ENCODE results near the gene PRKN.

PRKN gene

DNA sequence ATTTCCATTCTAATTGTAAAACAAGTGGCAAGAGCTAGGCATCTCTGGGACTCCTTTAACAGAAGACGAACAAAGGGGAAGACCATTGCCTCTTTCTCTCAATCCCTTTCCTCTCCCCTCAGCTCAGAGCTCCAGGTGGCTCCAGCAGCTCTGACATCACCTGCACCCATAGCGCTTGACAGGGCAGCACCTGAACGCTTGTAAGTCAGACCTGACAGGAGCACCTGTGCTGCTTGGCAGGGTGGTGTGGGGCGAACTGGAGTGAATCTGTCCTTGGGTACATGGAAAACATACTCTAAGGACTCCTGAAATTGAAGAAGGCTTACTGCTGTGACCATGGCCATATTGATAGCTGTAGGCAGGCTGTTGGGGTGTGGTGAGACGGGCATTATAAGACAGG, 1044.2 kb downstream of the PRKN start:
- no peak for TF ChIP-seq Cebpa-rat (IDR thresholded peaks at IDR 0.05)
- H3K4me3 ChIP-seq = no peak overlapping the region
- H3K9ac ChIP-seq = no peak overlapping the region
- H3K36me3 ChIP-seq = no peaks in the 10 kb centered on the region
- H3K27ac ChIP-seq = no peak overlapping the region
- no peaks in the 10 kb centered on the region for H3K9me3 ChIP-seq (replicated peaks in 1 of 11)
- H3K4me2 ChIP-seq = no peak overlapping the region
- H3K27me3 ChIP-seq = no peaks in the 10 kb centered on the region
- no peaks in the 10 kb centered on the region; a peak in 1 of 20 replicates for H3K4me1 ChIP-seq
- no peaks in the 10 kb centered on the region for H4K20me1 ChIP-seq

DNA sequence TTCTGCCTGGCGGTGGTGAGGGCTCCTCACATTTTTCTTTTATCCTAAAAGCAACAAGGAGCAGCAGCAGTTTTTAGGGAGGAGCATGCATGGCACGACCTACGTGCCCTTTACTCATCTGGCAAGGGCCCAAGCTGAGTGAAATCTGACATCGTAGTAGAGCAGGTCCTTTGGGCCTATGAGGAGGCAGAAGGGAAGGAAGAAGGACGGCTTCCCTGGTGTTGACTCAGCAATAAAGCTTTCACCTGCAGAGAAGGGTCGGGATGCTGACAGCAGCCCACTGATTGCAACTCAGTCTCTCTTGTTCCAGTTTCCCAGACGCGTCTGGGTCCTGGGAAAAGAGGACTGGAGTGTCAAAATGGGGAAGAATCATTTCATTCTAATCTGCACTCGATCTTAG, 1044.6 kb downstream of the PRKN start:
- H3K9ac ChIP-seq = no peak overlapping the region
- H3K4me1 ChIP-seq = no peaks in the 10 kb centered on the region; a peak in 1 of 20 replicates
- no peak for TF ChIP-seq Cebpa-rat (IDR thresholded peaks at IDR 0.05)
- no peaks in the 10 kb centered on the region for H3K36me3 ChIP-seq
- no peaks in the 10 kb centered on the region for H4K20me1 ChIP-seq
- H3K4me3 ChIP-seq = no peak overlapping the region
- H3K27ac ChIP-seq = no peak overlapping the region
- no peak overlapping the region for H3K4me2 ChIP-seq
- no peaks in the 10 kb centered on the region for H3K9me3 ChIP-seq (replicated peaks in 1 of 11)
- H3K27me3 ChIP-seq = no peaks in the 10 kb centered on the region

DNA sequence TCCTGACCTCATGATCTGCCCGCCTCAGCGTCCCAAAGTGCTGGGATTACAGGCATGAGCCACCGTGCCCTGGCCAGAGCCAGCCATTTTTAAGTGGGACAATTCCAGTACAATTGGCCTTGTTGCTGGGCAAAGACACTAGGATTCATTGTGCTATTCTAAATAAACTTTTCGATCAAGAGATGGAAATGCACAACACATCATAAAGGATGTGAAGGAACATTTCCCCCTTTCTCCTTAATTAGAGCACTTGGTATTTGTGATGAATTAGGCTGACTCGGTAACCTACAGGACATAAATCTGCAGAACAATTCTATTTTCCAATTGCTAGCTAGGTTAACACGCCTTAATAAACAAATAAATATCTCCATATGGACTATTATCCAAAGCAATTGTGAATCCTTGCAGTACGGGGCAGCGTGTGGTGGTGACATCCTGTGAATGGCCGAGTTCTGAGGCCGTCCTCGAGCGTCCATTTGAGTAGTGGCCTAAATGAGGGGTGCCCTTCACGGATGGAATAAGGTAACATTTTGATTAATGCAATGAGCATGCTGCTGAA, 1047.5 kb downstream of the PRKN start:
- H3K27me3 ChIP-seq = no peaks in the 10 kb centered on the region
- H4K20me1 ChIP-seq = no peaks in the 10 kb centered on the region
- H3K4me3 ChIP-seq = no peak overlapping the region
- H3K4me2 ChIP-seq = no peak overlapping the region
- no peak overlapping the region for H3K9ac ChIP-seq
- no peaks in the 10 kb centered on the region for H3K9me3 ChIP-seq (replicated peaks in 1 of 11)
- TF ChIP-seq Cebpa-rat (IDR thresholded peaks at IDR 0.05) = no peak
- H3K27ac ChIP-seq = no peak overlapping the region
- H3K4me1 ChIP-seq = no peaks in the 10 kb centered on the region; a peak in 1 of 20 replicates
- H3K36me3 ChIP-seq = no peaks in the 10 kb centered on the region

DNA sequence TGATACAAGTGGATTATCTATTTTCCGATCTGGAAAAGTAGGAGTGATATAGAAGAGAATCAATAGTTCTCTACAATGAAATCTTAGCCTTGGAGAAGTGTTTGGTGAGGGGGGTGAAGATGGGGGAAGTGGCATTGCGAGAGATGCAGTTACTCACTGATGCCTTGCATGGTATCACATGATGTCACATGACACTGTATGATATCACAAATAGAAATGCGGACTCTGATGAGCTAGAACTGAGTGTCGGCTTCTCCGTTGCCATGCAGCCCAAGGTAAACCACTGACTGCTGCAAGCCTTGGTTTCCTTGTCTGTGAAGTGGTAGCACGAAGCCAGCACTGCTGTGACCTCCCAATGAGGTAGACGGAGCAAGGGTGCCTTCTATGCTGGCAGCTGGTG, 1050.4 kb downstream of the PRKN start:
- Histone ChIP-seq H3K9ac (no peak overlapping the region), H3K4me1 (no peaks in the 10 kb centered on the region; a peak in 1 of 20 replicates), H3K4me3 (no peak overlapping the region), H3K9me3 (replicated peaks in 1 of 11) (no peaks in the 10 kb centered on the region), H4K20me1 (no peaks in the 10 kb centered on the region), H3K27ac (no peak overlapping the region), H3K27me3 (no peaks in the 10 kb centered on the region), H3K4me2 (no peak overlapping the region), H3K36me3 (no peaks in the 10 kb centered on the region)
- no peak for TF ChIP-seq Cebpa-rat (IDR thresholded peaks at IDR 0.05)

DNA sequence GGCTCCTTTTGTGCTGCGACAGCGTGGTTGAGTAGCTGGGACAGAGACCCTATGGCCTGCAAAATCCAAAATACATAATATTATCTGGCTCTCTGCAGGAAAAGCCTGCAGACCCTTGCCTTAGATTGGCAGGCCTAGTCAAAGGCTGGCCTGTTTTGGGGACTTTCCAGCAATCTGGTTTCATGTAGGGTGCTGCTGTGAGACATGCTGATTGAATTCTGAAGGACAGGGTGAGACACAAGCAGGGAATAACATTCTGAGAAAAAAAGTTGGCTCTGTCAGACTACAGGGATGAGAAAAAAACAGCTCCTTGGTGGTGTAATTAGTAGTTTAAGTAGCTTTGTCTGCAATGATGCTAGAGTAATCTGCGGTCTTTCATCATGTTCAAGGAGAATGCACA, 1051.0 kb downstream of the PRKN start:
- Histone ChIP-seq H4K20me1 (no peaks in the 10 kb centered on the region), H3K9me3 (replicated peaks in 1 of 11) (no peaks in the 10 kb centered on the region), H3K9ac (no peak overlapping the region), H3K27me3 (no peaks in the 10 kb centered on the region), H3K4me2 (no peak overlapping the region), H3K4me1 (no peaks in the 10 kb centered on the region), H3K36me3 (no peaks in the 10 kb centered on the region), H3K27ac (no peak overlapping the region), H3K4me3 (no peak overlapping the region)
- no peak for TF ChIP-seq Cebpa-rat (IDR thresholded peaks at IDR 0.05)

DNA sequence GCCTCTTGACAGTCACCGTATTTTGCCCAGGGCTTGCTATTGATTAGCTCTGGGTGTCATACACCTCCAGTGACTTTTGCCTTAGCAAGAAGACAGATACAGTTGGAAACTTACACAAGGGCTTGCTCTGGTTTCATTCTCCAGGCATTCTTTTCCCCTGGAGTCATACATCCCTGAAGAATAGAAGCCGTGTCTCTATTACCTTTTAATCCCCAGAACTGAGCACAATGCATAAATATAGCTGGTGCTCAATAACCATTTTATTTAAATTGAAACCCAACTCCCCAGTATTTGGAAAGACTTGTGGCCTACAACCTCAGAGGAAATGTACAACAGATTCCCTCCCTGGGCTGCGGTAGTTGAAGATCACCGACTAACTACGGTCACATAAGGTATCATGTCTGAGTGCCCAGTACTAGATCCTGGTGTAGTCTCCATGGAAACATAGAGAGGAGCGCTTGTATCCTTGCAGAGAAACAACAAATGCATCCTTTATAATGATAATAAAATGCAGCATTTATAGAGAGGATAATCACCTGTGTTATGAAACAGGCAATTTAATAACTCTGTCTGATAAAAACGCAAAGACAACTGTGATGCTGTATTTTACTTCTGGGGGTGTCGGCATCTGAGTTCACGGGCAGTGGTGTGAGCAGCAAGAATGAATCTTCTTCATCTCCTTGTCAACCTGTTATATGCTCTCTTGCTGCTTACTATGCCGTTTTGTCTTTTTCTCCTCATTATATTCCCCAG, 1052.5 kb downstream of the PRKN start:
- TF ChIP-seq Cebpa-rat (IDR thresholded peaks at IDR 0.05) = no peak
- no peaks in the 10 kb centered on the region for H3K27me3 ChIP-seq

DNA sequence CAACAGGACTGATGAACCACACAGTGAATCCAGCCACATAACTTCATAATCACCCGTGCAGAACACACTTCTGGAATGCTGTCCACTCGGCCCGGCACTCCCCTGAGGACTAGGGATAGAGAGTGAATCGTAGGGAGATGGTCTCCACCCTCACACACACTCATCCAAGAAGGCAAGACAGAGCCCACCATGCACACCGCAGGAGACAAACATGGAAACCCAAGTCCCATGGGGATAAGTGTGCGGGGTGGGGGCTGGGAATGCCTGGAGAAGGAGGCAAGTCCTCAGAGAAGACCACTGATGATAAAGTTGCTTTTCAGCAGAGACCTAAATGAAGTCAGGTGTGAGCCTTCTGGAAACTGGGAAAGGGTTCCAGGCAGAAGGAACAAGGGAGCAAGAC, 1054.5 kb downstream of the PRKN start:
- Histone ChIP-seq H3K27me3 (no peaks in the 10 kb centered on the region), H3K9ac (no peak overlapping the region), H3K9me3 (replicated peaks in 1 of 11) (no peaks in the 10 kb centered on the region), H3K4me1 (no peaks in the 10 kb centered on the region), H3K27ac (no peak overlapping the region), H3K4me2 (no peak overlapping the region), H3K4me3 (no peak overlapping the region), H3K36me3 (no peaks in the 10 kb centered on the region), H4K20me1 (no peaks in the 10 kb centered on the region)
- TF ChIP-seq Cebpa-rat (IDR thresholded peaks at IDR 0.05) = no peak

More for the DNA sequence above, 1052.5 kb downstream of the PRKN start:
- Histone ChIP-seq H3K9me3 (replicated peaks in 1 of 11) (no peaks in the 10 kb centered on the region), H3K4me1 (no peaks in the 10 kb centered on the region), H3K9ac (no peak overlapping the region), H3K36me3 (no peaks in the 10 kb centered on the region), H3K4me2 (no peak overlapping the region), H4K20me1 (no peaks in the 10 kb centered on the region), H3K27ac (no peak overlapping the region), H3K4me3 (no peak overlapping the region)

DNA sequence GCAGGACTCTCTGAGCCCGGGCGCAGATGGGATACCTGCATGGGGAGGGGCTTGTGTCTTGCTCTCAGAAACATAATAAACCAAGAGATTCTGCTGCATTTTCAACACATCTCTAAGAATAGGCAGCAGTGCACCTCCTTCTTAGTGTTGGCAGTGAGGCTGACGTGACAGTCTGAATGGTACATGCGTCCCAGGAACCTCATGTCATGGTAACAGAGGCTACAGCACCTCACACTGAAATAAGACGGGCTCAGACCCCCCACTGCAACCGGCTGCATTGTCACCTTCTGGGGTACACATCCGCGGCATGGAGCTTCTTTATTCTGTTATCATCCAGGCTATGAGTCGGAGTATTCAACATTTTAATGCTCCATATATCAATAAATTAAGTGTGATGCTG, 1056.4 kb downstream of the PRKN start:
- no peak for TF ChIP-seq Cebpa-rat (IDR thresholded peaks at IDR 0.05)
- H3K4me2 ChIP-seq = no peak overlapping the region
- H3K36me3 ChIP-seq = no peaks in the 10 kb centered on the region
- H3K9ac ChIP-seq = no peak overlapping the region
- no peak overlapping the region for H3K27ac ChIP-seq
- H4K20me1 ChIP-seq = no peaks in the 10 kb centered on the region
- H3K4me3 ChIP-seq = no peak overlapping the region
- no peaks in the 10 kb centered on the region for H3K4me1 ChIP-seq
- no peaks in the 10 kb centered on the region for H3K27me3 ChIP-seq
- no peaks in the 10 kb centered on the region for H3K9me3 ChIP-seq (replicated peaks in 1 of 11)

DNA sequence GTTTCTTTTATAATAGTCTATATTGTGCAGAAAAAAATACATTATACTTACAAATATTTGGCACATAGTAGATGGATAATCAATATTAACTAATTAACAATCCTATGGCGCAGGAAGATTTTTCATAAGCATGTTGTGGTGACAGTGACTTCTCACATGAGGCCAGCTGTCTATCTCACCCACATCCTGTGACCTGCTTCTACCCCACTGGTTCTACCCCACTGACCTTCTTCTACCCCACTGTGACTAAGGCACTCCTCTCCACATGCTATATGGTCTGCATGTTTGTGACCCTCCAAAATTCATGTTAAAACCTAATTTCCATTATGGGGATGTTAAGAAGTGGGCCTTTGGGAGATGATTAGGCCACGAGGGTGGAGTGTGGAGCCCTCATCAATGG, 1058.9 kb downstream of the PRKN start:
- Histone ChIP-seq H3K9ac (no peak overlapping the region), H3K4me3 (no peak overlapping the region), H4K20me1 (no peaks in the 10 kb centered on the region), H3K4me2 (no peak overlapping the region), H3K27ac (no peak overlapping the region), H3K4me1 (no peaks in the 10 kb centered on the region), H3K9me3 (replicated peaks in 1 of 11) (peaks cover 3 to 7% (median 6%) of the 10 kb centered on the region in 11 experiments; a peak in 20 of 22 replicates), H3K27me3 (no peaks in the 10 kb centered on the region), H3K36me3 (no peaks in the 10 kb centered on the region)
- TF ChIP-seq Cebpa-rat (IDR thresholded peaks at IDR 0.05) = no peak

DNA sequence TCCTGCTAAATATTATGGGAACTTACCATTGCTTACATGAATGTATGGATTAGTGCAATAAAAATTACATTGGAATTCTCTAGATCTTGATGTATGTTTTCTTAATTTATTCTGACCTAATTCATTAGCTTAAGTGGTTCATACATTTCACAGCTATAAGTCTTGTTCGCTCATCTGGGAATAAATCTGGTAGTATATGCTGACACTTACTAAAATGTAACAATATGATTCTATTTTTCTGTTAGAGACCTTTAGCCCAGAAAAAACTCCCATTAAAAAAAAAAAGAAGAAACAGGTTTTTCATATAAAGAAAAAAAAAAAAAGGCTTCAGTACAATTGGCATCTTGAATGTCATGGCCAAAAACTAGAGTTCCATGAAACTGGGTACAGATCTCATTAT, 1059.6 kb downstream of the PRKN start:
- Histone ChIP-seq H3K9ac (no peak overlapping the region), H3K27me3 (no peaks in the 10 kb centered on the region), H3K36me3 (no peaks in the 10 kb centered on the region), H3K4me1 (no peaks in the 10 kb centered on the region), H3K4me2 (no peak overlapping the region), H3K9me3 (replicated peaks in 1 of 11) (peaks cover 10 to 14% (median 13%) of the 10 kb centered on the region in 11 experiments; a peak in 21 of 22 replicates), H3K27ac (no peak overlapping the region), H4K20me1 (no peaks in the 10 kb centered on the region), H3K4me3 (no peak overlapping the region)
- no peak for TF ChIP-seq Cebpa-rat (IDR thresholded peaks at IDR 0.05)
